WTC11 (cell line): Measurements from ENCODE around the gene CD6. TPM values are rescaled to one million over a fixed set of nuclear protein-coding genes. Genes with fewer than 3 reads are reported as not detected.

Experiments
- ATAC-seq: fragments of 200-7000 bp; cut with Tn5 transposase; 2 replicates; pipeline ENCODE4 v1.10.0; 2021; ENCODE audit warnings: mild to moderate bottlenecking, moderate library complexity
- CTCF ChIA-PET: fragments of 300-600 bp; sonication (Branson Sonifier 250); formaldehyde crosslinking; loops from one replicate; lab custom pipeline; 2021; ENCODE audit warnings: antibody characterized with exemption; lab: Charles Lee
- POLR2A ChIA-PET: fragments of 350-600 bp; sonication (Branson Sonifier 250); formaldehyde crosslinking; loops from one replicate; lab custom pipeline; 2021; ENCODE audit warnings: antibody characterized with exemption; lab: Charles Lee
- DNase-seq: peaks from one replicate; pipeline ENCODE4 v3.0.0; 2021; ENCODE audit warnings: low spot score
- H3K27ac Mint-ChIP-seq: 2 replicates; pipeline ENCODE4 v1.8.0; 2021; ENCODE audit warnings: mixed read lengths
- H3K27me3 Mint-ChIP-seq: 2 replicates; pipeline ENCODE4 v1.8.0; 2021; ENCODE audit warnings: low read depth, mild to moderate bottlenecking, moderate library complexity, mixed read lengths
- H3K36me3 Mint-ChIP-seq: 2 replicates; pipeline ENCODE4 v1.8.0; 2021; ENCODE audit warnings: mixed read lengths
- H3K4me1 Mint-ChIP-seq: 2 replicates; pipeline ENCODE4 v1.8.0; 2022; ENCODE audit warnings: mixed read lengths
- H3K4me3 Mint-ChIP-seq: 2 replicates; pipeline ENCODE4 v1.8.0; 2021; ENCODE audit warnings: mild to moderate bottlenecking, moderate library complexity, mixed read lengths
- H3K9me3 Mint-ChIP-seq: 2 replicates; pipeline ENCODE4 v1.8.0; 2021; ENCODE audit warnings: mixed read lengths
- ATF3 ChIP-seq: sonication (generic); formaldehyde crosslinking; conservative IDR thresholded peaks from 2 replicates; pipeline ENCODE4 v1.8.1; 2022; ENCODE audit warnings: mild to moderate bottlenecking, missing genetic modification reagents
- CDX4 ChIP-seq: fragments of 250-450 bp; sonication (Bioruptor Pico); IDR thresholded peaks from 2 replicates; pipeline ENCODE4 v1.9.0; 2021; ENCODE audit warnings: moderate library complexity, mild to moderate bottlenecking, inconsistent platforms, borderline replicate concordance
- ELF4 ChIP-seq: sonication (generic); formaldehyde crosslinking; IDR thresholded peaks from 2 replicates; pipeline ENCODE4 v1.8.1; 2022; ENCODE audit warnings: low read depth, mild to moderate bottlenecking, moderate library complexity, missing genetic modification reagents
- GRHL2 ChIP-seq: fragments of 250-450 bp; sonication (Bioruptor Pico); IDR thresholded peaks from 2 replicates; pipeline ENCODE4 v1.8.0; 2022; ENCODE audit warnings: mild to moderate bottlenecking, moderate library complexity; ENCODE audit not compliant: insufficient replicate concordance, severe bottlenecking
- IRF1 ChIP-seq: sonication (generic); formaldehyde crosslinking; IDR thresholded peaks from 2 replicates; pipeline ENCODE4 v1.8.0; 2023; ENCODE audit warnings: missing genetic modification reagents
- KAT7 ChIP-seq: sonication (generic); formaldehyde crosslinking; IDR thresholded peaks from 2 replicates; pipeline ENCODE4 v1.8.1; 2023; ENCODE audit warnings: missing genetic modification reagents, mild to moderate bottlenecking, borderline replicate concordance
- PREB ChIP-seq: sonication (generic); formaldehyde crosslinking; IDR thresholded peaks from 2 replicates; pipeline ENCODE4 v1.8.1; 2022; ENCODE audit warnings: mild to moderate bottlenecking, missing genetic modification reagents, moderate library complexity, borderline replicate concordance
- RELA ChIP-seq: sonication (generic); formaldehyde crosslinking; IDR thresholded peaks from 2 replicates; pipeline ENCODE4 v1.8.1; 2022; ENCODE audit warnings: missing genetic modification reagents, mild to moderate bottlenecking, borderline replicate concordance
- RORB ChIP-seq: fragments of 250-450 bp; sonication (Bioruptor Pico); IDR thresholded peaks from 2 replicates; pipeline ENCODE4 v1.9.0; 2021; ENCODE audit warnings: mild to moderate bottlenecking
- SMAD4 ChIP-seq: sonication (generic); formaldehyde crosslinking; IDR thresholded peaks from 2 replicates; pipeline ENCODE4 v1.8.0; 2022; ENCODE audit warnings: mild to moderate bottlenecking, missing genetic modification reagents
- SP1 ChIP-seq: sonication (generic); formaldehyde crosslinking; conservative IDR thresholded peaks from 2 replicates; pipeline ENCODE4 v1.8.1; 2022; ENCODE audit warnings: missing genetic modification reagents
- STAT6 ChIP-seq: sonication (generic); formaldehyde crosslinking; conservative IDR thresholded peaks from 2 replicates; pipeline ENCODE4 v1.8.1; 2023; ENCODE audit warnings: mild to moderate bottlenecking, low read depth, missing genetic modification reagents, moderate library complexity
- ZMAT4 ChIP-seq: fragments of 250-450 bp; sonication (Bioruptor Pico); IDR thresholded peaks from 2 replicates; pipeline ENCODE4 v1.9.0; 2021; ENCODE audit warnings: mild to moderate bottlenecking
- ZNF138 ChIP-seq: sonication (generic); formaldehyde crosslinking; conservative IDR thresholded peaks from 2 replicates; pipeline ENCODE4 v1.8.1; 2022; ENCODE audit warnings: mild to moderate bottlenecking, moderate library complexity, missing genetic modification reagents
- ZNF281 ChIP-seq: sonication (generic); formaldehyde crosslinking; IDR thresholded peaks from 2 replicates; pipeline ENCODE4 v1.8.0; 2023; ENCODE audit warnings: mild to moderate bottlenecking, missing genetic modification reagents
- ZNF317 ChIP-seq: sonication (generic); formaldehyde crosslinking; IDR thresholded peaks from 2 replicates; pipeline ENCODE4 v1.8.1; 2023; ENCODE audit warnings: low read depth, mild to moderate bottlenecking, moderate library complexity, missing genetic modification reagents, borderline replicate concordance
- ZNF396 ChIP-seq: fragments of 250-450 bp; sonication (Bioruptor Pico); IDR thresholded peaks from 2 replicates; pipeline ENCODE4 v1.8.0; 2021; ENCODE audit warnings: mild to moderate bottlenecking, moderate library complexity, borderline replicate concordance
- ZNF423 ChIP-seq: fragments of 250-450 bp; sonication (Bioruptor Pico); IDR thresholded peaks from 2 replicates; pipeline ENCODE4 v2.1.2; 2022; ENCODE audit warnings: mild to moderate bottlenecking, moderate library complexity
- ZSCAN18 ChIP-seq: fragments of 250-450 bp; sonication (Bioruptor Pico); IDR thresholded peaks from 2 replicates; pipeline ENCODE4 v2.1.2; 2022; ENCODE audit warnings: mild to moderate bottlenecking, moderate library complexity
- total RNA-seq: library from RNA; stranded (reverse); gene quantifications from 3 replicates; pipeline ENCODE4 v1.2.3, GENCODE V29; 2021

CD6 gene
- total RNA-seq, 1 experiment from 2014 or later = 1.0 TPM

- ChIA-PET POLR2A (no interaction called here), CTCF (no interaction called here)
- ATAC-seq (no peak), DNase-seq (no peak)
- Mint-ChIP-seq H3K36me3 (no peaks in the 10 kb centered on the region), H3K9me3 (no peaks in the 10 kb centered on the region), H3K27ac (no peak overlapping the region), H3K27me3 (no peaks in the 10 kb centered on the region), H3K4me1 (no peaks in the 10 kb centered on the region), H3K4me3 (no peak overlapping the region)
- TF ChIP-seq GRHL2 (CRISPR knock-in tag) = no peak
- no peak for TF ChIP-seq IRF1 (CRISPR knock-in tag)
- no peak for TF ChIP-seq ZNF317 (CRISPR knock-in tag)
- TF ChIP-seq ZNF281 (CRISPR knock-in tag) = no peak
- no peak for TF ChIP-seq ZNF423
- no peak for TF ChIP-seq CDX4
- TF ChIP-seq PREB (CRISPR knock-in tag) = no peak
- TF ChIP-seq ELF4 (CRISPR knock-in tag) = no peak
- no peak for TF ChIP-seq RORB
- TF ChIP-seq ZNF396 (CRISPR knock-in tag) = no peak
- TF ChIP-seq SMAD4 (CRISPR knock-in tag) = no peak
- TF ChIP-seq KAT7 (CRISPR knock-in tag) = no peak
- no peak for TF ChIP-seq SP1 (CRISPR knock-in tag)
- no peak for TF ChIP-seq ZMAT4
- TF ChIP-seq RELA (CRISPR knock-in tag) = no peak
- TF ChIP-seq ZNF138 = no peak
- no peak for TF ChIP-seq ZSCAN18 (CRISPR knock-in tag)
- no peak for TF ChIP-seq ATF3 (CRISPR knock-in tag)
- no peak for TF ChIP-seq STAT6 (CRISPR knock-in tag)
- TF ChIP-seq, all 79 proteins: peak for 0
Measured at GRCh38 chr11:61058583-61059259, 87.2 kb downstream of the CD6 start.
